HCT116 (cell line): ENCODE results near the gene SUPT6H.

ENCODE experiments used
- CEBPB ChIP-seq: IDR thresholded peaks from 2 replicates; pipeline ENCODE4 v1.6.1; 2012; ENCODE audit warnings: low read depth
- CTCF ChIP-seq, 3 experiments: fragments of 200-600 bp in 1 of 3; sonication (generic) in 1 of 3; IDR thresholded peaks in 2 of 3; conservative IDR thresholded peaks in 1 of 3; 2 replicates each; pipeline ENCODE4 v1.5.1; 2012 to 2017; ENCODE audit warnings: low read depth in 2 of 3, low read length in 2 of 3, antibody characterized with exemption in 1 of 3, borderline replicate concordance in 1 of 3, control low read depth in 1 of 3, mild to moderate bottlenecking in 1 of 3, mixed read lengths in 1 of 3, mixed run types in 1 of 3, moderate library complexity in 1 of 3; ENCODE audit not compliant: insufficient read depth in 1 of 3
- EZH2 ChIP-seq: fragments of 200-600 bp; sonication (generic); IDR thresholded peaks from 2 replicates; pipeline ENCODE4 v1.6.1; 2017; ENCODE audit warnings: antibody characterized with exemption, mixed run types
- JUND ChIP-seq: IDR thresholded peaks from 2 replicates; pipeline ENCODE4 v1.6.1; 2012
- MAX ChIP-seq: IDR thresholded peaks from 2 replicates; pipeline ENCODE4 v1.6.1; 2012
- POLR2A ChIP-seq: IDR thresholded peaks from 2 replicates; pipeline ENCODE4 v1.7.0; 2011; ENCODE audit warnings: borderline replicate concordance; ENCODE audit not compliant: insufficient read depth, insufficient read length; ENCODE audit errors: extremely low read depth
- POLR2AphosphoS5 ChIP-seq: IDR thresholded peaks from 2 replicates; pipeline ENCODE4 v1.6.1; 2011; ENCODE audit warnings: mild to moderate bottlenecking, low read depth, low read length, moderate library complexity
- REST ChIP-seq: IDR thresholded peaks from 2 replicates; pipeline ENCODE4 v1.6.1; 2012; ENCODE audit warnings: low read depth
- SIN3A ChIP-seq: IDR thresholded peaks from 2 replicates; pipeline ENCODE4 v1.6.1; 2012; ENCODE audit warnings: low read depth
- YY1 ChIP-seq: IDR thresholded peaks from 2 replicates; pipeline ENCODE4 v1.6.1; 2011; ENCODE audit warnings: low read length, low read depth, moderate library complexity, mild to moderate bottlenecking; ENCODE audit not compliant: insufficient replicate concordance; ENCODE audit errors: extremely low read depth
- ZBTB33 ChIP-seq: IDR thresholded peaks from 2 replicates; pipeline ENCODE4 v1.6.1; 2011; ENCODE audit warnings: mild to moderate bottlenecking, low read length, moderate library complexity; ENCODE audit not compliant: insufficient replicate concordance; ENCODE audit errors: extremely low read depth
- ZFX ChIP-seq: fragments of 450-650 bp; IDR thresholded peaks from 2 replicates; pipeline ENCODE4 v1.6.1; 2017
- ZNF274 ChIP-seq: fragments of 200-500 bp; sonication (Bioruptor generic); IDR thresholded peaks from 2 replicates; pipeline ENCODE4 v1.6.1; 2014; ENCODE audit warnings: mild to moderate bottlenecking, low read depth, low read length, inconsistent platforms

GRCh38 chr17:28735242-28735722 is 73.3 kb downstream of the SUPT6H start:
- TF ChIP-seq SIN3A (no peak), CTCF (IDR thresholded peaks at IDR 0.05 in 2 of 3, conservative IDR thresholded peaks at IDR 0.05 in 1 of 3; ENCODE audit: borderline replicate concordance in 1 of 3, insufficient read depth in 1 of 3, low read depth in 2 of 3, low read length in 2 of 3) (0 out of 6 replicates have a peak, but pooled peaks of 1 of the 3 experiments have one; percentile 11), CEBPB (no peak), POLR2A (no peak), POLR2AphosphoS5 (no peak; the same call in 1 of the 2 replicates), JUND (no peak), ZBTB33 (no peak), EZH2 (no peak), YY1 (no peak), ZNF274 (no peak), ZFX (no peak), REST (no peak), MAX (no peak)
